Measurements from ENCODE around the gene CYSRT1.

CYSRT1 gene

DNA sequence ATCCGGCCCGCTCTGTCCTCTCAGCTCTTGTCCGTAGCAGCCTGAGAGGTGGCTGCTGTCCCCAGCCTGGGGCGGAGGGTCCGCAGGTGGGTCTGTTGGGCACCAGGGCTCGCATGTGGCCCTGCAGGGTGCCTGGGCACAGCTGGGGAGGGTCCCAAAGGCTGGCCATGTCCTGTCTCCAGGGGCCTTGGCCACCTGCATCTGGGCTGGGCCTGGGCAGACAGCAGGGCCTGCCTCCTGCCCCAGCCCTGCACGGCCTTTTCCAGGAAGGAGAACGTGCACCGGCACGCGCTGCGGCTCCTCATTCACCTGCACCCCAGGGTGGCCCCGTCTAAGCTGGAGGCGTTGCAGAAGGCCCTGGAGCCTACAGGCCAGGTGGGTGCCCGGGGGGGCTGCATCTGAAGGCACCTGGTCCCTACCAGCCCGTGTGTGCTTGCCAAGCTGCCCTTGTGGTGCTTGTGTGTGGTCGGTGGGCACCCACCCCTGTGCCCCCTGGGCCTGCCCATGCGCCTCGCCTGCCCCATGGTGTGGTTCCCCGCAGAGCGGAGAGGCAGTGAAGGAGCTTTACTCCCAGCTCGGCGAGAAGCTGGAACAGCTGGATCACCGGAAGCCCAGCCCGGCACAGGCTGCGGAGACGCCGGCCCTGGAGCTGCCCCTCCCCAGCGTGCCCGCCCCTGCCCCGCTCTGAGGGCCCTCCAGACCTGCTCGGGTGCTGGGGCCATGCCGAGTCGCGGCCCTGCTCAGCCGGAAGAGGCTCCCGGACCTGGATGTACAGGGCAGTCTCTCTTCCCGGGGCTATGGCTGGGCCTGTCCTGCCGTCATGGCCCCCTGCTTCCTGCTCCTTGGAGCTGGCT, 47.5 kb downstream of the CYSRT1 start:
- Histone ChIP-seq H3K4me3 (ENCODE audit: low read depth, low read length) (no peak overlapping the region), H3K36me3 (ENCODE audit: control insufficient read depth in 2 of 2, insufficient read depth in 1 of 2, low read length in 2 of 2) (peaks cover 0 to 46% of the 10 kb centered on the region in 2 experiments; a peak in 2 of 3 replicates), H3K4me1 (ENCODE audit: control insufficient read depth, insufficient read depth, low read length) (0 out of 2 replicates have a peak, but pooled peaks cover 4% of the 10 kb centered on the region), H3K9me3 (ENCODE audit: control insufficient read depth, insufficient read depth, low read depth, low read length) (no peaks in the 10 kb centered on the region), H3K27ac (ENCODE audit: extremely low read depth, low read depth, low read length) (no peak overlapping the region)
- CTCF ChIA-PET = interaction anchor here (0.6 to 1.7 kb wide), 4 partner anchors 10 to 44 kb away, joined by 3 to 5 read pairs (median 4); no protein-coding TSS in a partner anchor
- POLR2A ChIA-PET = interaction anchor here (1.3 to 2.4 kb wide), 2 partner anchors 18 to 32 kb away, joined by 3 to 9 read pairs; partner anchors contain the start of gene TUBB4B
- TF ChIP-seq ZNF548 (tag by site-specific recombination; IDR thresholded peaks at IDR 0.05) (no peak), ZNF423 (tag by site-specific recombination; IDR thresholded peaks at IDR 0.05) (0 out of 2 replicates have a peak, but pooled peaks have one; percentile 19), ZNF792 (tag by site-specific recombination; IDR thresholded peaks at IDR 0.05) (no peak), ZNF600 (tag by site-specific recombination; IDR thresholded peaks at IDR 0.05) (peak; percentile 69; the same call in 1 of the 2 replicates), ZNF791 (tag by site-specific recombination; IDR thresholded peaks at IDR 0.05) (no peak), ZNF324 (tag by site-specific recombination; IDR thresholded peaks at IDR 0.05) (no peak), GLIS2 (tag by site-specific recombination; IDR thresholded peaks at IDR 0.05) (peak; percentile 56), ZNF514 (tag by site-specific recombination; IDR thresholded peaks at IDR 0.05) (no peak), ZFP69B (tag by site-specific recombination; IDR thresholded peaks at IDR 0.05) (no peak), ZNF350 (tag by site-specific recombination; IDR thresholded peaks at IDR 0.05) (no peak), ZNF654 (tag by site-specific recombination; IDR thresholded peaks at IDR 0.05; ENCODE audit: low read depth) (no peak), ZNF785 (tag by site-specific recombination; IDR thresholded peaks at IDR 0.05) (no peak), ZBTB1 (tag by site-specific recombination; IDR thresholded peaks at IDR 0.05) (no peak), IKZF3 (tag by site-specific recombination; IDR thresholded peaks at IDR 0.05) (no peak), ZNF19 (tag by site-specific recombination; IDR thresholded peaks at IDR 0.05; ENCODE audit: low read depth) (no peak), SP3 (tag by site-specific recombination; IDR thresholded peaks at IDR 0.05) (no peak), ZNF707 (tag by site-specific recombination; IDR thresholded peaks at IDR 0.05) (no peak), HOXA7 (CRISPR knock-in tag; IDR thresholded peaks at IDR 0.05; ENCODE audit: borderline replicate concordance) (no peak), ZNF10 (tag by site-specific recombination; IDR thresholded peaks at IDR 0.05) (no peak), ZSCAN30 (tag by site-specific recombination; IDR thresholded peaks at IDR 0.05) (no peak)
- TF ChIP-seq, protein P1, sequence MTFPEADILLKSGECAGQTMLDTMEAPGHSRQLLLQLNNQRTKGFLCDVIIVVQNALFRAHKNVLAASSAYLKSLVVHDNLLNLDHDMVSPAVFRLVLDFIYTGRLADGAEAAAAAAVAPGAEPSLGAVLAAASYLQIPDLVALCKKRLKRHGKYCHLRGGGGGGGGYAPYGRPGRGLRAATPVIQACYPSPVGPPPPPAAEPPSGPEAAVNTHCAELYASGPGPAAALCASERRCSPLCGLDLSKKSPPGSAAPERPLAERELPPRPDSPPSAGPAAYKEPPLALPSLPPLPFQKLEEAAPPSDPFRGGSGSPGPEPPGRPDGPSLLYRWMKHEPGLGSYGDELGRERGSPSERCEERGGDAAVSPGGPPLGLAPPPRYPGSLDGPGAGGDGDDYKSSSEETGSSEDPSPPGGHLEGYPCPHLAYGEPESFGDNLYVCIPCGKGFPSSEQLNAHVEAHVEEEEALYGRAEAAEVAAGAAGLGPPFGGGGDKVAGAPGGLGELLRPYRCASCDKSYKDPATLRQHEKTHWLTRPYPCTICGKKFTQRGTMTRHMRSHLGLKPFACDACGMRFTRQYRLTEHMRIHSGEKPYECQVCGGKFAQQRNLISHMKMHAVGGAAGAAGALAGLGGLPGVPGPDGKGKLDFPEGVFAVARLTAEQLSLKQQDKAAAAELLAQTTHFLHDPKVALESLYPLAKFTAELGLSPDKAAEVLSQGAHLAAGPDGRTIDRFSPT (tag by site-specific recombination; IDR thresholded peaks at IDR 0.05) = 0 out of 2 replicates have a peak, but pooled peaks have one; percentile 32
- TF ChIP-seq, protein P2, sequence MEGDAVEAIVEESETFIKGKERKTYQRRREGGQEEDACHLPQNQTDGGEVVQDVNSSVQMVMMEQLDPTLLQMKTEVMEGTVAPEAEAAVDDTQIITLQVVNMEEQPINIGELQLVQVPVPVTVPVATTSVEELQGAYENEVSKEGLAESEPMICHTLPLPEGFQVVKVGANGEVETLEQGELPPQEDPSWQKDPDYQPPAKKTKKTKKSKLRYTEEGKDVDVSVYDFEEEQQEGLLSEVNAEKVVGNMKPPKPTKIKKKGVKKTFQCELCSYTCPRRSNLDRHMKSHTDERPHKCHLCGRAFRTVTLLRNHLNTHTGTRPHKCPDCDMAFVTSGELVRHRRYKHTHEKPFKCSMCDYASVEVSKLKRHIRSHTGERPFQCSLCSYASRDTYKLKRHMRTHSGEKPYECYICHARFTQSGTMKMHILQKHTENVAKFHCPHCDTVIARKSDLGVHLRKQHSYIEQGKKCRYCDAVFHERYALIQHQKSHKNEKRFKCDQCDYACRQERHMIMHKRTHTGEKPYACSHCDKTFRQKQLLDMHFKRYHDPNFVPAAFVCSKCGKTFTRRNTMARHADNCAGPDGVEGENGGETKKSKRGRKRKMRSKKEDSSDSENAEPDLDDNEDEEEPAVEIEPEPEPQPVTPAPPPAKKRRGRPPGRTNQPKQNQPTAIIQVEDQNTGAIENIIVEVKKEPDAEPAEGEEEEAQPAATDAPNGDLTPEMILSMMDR (tag by site-specific recombination; IDR thresholded peaks at IDR 0.05) = no peak
- TF ChIP-seq, protein P3, sequence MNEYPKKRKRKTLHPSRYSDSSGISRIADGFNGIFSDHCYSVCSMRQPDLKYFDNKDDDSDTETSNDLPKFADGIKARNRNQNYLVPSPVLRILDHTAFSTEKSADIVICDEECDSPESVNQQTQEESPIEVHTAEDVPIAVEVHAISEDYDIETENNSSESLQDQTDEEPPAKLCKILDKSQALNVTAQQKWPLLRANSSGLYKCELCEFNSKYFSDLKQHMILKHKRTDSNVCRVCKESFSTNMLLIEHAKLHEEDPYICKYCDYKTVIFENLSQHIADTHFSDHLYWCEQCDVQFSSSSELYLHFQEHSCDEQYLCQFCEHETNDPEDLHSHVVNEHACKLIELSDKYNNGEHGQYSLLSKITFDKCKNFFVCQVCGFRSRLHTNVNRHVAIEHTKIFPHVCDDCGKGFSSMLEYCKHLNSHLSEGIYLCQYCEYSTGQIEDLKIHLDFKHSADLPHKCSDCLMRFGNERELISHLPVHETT (tag by site-specific recombination; IDR thresholded peaks at IDR 0.05) = no peak
- TF ChIP-seq, protein P4, sequence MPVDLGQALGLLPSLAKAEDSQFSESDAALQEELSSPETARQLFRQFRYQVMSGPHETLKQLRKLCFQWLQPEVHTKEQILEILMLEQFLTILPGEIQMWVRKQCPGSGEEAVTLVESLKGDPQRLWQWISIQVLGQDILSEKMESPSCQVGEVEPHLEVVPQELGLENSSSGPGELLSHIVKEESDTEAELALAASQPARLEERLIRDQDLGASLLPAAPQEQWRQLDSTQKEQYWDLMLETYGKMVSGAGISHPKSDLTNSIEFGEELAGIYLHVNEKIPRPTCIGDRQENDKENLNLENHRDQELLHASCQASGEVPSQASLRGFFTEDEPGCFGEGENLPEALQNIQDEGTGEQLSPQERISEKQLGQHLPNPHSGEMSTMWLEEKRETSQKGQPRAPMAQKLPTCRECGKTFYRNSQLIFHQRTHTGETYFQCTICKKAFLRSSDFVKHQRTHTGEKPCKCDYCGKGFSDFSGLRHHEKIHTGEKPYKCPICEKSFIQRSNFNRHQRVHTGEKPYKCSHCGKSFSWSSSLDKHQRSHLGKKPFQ (tag by site-specific recombination; IDR thresholded peaks at IDR 0.05) = no peak
- TF ChIP-seq, protein P5, sequence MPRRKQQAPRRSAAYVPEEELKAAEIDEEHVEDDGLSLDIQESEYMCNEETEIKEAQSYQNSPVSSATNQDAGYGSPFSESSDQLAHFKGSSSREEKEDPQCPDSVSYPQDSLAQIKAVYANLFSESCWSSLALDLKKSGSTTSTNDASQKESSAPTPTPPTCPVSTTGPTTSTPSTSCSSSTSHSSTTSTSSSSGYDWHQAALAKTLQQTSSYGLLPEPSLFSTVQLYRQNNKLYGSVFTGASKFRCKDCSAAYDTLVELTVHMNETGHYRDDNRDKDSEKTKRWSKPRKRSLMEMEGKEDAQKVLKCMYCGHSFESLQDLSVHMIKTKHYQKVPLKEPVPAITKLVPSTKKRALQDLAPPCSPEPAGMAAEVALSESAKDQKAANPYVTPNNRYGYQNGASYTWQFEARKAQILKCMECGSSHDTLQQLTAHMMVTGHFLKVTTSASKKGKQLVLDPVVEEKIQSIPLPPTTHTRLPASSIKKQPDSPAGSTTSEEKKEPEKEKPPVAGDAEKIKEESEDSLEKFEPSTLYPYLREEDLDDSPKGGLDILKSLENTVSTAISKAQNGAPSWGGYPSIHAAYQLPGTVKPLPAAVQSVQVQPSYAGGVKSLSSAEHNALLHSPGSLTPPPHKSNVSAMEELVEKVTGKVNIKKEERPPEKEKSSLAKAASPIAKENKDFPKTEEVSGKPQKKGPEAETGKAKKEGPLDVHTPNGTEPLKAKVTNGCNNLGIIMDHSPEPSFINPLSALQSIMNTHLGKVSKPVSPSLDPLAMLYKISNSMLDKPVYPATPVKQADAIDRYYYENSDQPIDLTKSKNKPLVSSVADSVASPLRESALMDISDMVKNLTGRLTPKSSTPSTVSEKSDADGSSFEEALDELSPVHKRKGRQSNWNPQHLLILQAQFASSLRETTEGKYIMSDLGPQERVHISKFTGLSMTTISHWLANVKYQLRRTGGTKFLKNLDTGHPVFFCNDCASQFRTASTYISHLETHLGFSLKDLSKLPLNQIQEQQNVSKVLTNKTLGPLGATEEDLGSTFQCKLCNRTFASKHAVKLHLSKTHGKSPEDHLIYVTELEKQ (tag by site-specific recombination; IDR thresholded peaks at IDR 0.05; ENCODE audit: borderline replicate concordance) = no peak
- TF ChIP-seq, protein P6, sequence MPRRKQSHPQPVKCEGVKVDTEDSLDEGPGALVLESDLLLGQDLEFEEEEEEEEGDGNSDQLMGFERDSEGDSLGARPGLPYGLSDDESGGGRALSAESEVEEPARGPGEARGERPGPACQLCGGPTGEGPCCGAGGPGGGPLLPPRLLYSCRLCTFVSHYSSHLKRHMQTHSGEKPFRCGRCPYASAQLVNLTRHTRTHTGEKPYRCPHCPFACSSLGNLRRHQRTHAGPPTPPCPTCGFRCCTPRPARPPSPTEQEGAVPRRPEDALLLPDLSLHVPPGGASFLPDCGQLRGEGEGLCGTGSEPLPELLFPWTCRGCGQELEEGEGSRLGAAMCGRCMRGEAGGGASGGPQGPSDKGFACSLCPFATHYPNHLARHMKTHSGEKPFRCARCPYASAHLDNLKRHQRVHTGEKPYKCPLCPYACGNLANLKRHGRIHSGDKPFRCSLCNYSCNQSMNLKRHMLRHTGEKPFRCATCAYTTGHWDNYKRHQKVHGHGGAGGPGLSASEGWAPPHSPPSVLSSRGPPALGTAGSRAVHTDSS (tag by site-specific recombination; IDR thresholded peaks at IDR 0.05) = no peak
